Measurements from ENCODE around the gene TGM2. TPM values are rescaled to one million over a fixed set of nuclear protein-coding genes. Genes with fewer than 3 reads are reported as not detected.

The TGM2 gene
- total RNA-seq, 3 donors from 2014 or later: 14.9 to 62.2 (median 33.3) TPM

DNA sequence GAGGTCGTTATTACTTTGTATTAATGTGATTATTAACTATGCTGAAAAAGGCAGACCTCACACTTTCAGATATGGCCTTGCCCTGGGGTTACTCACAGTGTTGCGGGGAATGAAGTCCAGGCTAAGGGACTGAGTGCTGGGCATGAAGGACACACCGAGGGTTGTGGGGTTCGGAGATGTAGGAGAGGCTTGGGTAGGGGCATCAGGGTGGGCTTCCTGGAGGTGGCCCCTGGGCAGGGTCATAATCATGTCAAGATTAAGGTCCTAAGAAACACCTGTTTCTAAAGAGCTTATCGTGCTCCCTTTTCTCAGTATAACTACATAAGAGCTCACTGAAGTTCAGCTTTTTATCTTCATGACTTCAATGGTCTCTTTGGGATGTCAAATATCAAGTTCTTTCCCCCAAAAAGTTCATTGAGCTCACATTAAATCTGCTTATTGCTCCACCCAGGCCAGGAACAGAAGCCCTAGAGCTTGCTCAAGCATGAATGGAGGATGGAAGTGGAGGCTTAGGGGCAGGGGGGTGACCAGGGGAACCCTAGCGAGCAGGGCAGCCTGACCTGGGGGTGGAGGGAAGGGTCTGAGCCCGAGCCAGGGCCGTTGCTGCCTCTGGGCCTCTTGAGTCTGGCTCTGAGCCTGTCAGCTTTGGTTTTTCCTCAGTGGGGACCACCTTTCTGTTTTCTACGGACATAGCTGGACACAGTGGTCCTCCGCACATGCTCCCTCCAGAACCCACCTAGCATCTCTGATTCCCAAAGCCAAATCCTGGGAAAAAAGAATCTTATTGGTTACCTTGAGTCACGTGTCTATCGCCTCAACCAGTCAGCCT is 37.3 kb upstream of the TGM2 start:
- Histone ChIP-seq H3K4me3 (no peak overlapping the region), H3K9me3 (no peaks in the 10 kb centered on the region), H3K4me1 (ENCODE audit: low read depth) (no peaks in the 10 kb centered on the region), H3K36me3 (ENCODE audit: low read depth) (no peaks in the 10 kb centered on the region)
- intact Hi-C loops (cut with DNase I, micrococcal nuclease): no loop called here
- ATAC-seq (no peak), DNase-seq (no peak)
- TF ChIP-seq, protein P1, sequence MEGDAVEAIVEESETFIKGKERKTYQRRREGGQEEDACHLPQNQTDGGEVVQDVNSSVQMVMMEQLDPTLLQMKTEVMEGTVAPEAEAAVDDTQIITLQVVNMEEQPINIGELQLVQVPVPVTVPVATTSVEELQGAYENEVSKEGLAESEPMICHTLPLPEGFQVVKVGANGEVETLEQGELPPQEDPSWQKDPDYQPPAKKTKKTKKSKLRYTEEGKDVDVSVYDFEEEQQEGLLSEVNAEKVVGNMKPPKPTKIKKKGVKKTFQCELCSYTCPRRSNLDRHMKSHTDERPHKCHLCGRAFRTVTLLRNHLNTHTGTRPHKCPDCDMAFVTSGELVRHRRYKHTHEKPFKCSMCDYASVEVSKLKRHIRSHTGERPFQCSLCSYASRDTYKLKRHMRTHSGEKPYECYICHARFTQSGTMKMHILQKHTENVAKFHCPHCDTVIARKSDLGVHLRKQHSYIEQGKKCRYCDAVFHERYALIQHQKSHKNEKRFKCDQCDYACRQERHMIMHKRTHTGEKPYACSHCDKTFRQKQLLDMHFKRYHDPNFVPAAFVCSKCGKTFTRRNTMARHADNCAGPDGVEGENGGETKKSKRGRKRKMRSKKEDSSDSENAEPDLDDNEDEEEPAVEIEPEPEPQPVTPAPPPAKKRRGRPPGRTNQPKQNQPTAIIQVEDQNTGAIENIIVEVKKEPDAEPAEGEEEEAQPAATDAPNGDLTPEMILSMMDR (IDR thresholded peaks at IDR 0.05): no peak

DNA sequence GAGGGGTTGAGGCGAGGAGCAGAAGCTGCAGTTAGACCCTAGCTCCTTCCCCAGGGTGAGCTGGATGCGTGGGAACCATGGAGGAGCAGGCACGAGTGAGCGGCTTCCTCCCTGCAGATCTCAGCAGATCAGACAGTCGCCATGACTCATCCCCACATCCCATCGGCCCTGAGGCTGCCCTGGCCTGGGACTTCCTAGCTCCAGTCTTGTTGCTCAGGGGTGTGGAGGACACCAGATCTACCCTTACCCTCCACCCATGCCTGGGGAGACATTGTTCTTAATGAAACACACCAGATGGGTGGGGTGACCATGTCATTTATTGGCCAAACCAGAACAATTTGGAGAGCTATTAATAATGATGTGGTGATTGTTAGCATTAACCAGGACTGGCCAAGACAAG is 36.3 kb upstream of the TGM2 start:
- TF ChIP-seq, protein P1 (IDR thresholded peaks at IDR 0.05): no peak
- no peak overlapping the region for H3K4me3 ChIP-seq
- intact Hi-C loops (cut with DNase I, micrococcal nuclease): no loop called here
- no peaks in the 10 kb centered on the region for H3K4me1 ChIP-seq (ENCODE audit: low read depth)
- H3K9me3 ChIP-seq: no peaks in the 10 kb centered on the region
- ATAC-seq (peak; percentile 31), DNase-seq (peak in 1 of 3 donors; percentile 63)
- no peaks in the 10 kb centered on the region for H3K36me3 ChIP-seq (ENCODE audit: low read depth)

DNA sequence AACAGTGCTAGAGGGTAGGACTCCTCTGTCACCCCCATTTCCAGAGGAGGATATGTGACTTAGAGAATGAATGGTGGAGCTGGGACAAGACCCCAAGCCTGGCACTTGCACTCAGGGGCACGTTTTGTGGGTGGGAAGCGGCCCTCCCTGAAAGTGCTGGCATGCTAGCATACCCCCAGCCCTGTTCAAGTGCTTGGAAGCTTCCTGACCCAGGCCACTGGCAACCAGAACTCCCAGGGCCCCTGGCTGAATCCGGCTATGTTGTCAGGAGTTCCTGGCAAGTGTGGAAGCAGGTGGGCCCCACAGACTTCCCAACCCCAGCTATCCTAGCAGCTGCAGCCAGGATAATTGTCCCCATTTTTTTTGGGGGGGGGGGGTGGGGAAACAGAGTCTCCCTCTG is 35.6 kb upstream of the TGM2 start:
- no peak for DNase-seq

DNA sequence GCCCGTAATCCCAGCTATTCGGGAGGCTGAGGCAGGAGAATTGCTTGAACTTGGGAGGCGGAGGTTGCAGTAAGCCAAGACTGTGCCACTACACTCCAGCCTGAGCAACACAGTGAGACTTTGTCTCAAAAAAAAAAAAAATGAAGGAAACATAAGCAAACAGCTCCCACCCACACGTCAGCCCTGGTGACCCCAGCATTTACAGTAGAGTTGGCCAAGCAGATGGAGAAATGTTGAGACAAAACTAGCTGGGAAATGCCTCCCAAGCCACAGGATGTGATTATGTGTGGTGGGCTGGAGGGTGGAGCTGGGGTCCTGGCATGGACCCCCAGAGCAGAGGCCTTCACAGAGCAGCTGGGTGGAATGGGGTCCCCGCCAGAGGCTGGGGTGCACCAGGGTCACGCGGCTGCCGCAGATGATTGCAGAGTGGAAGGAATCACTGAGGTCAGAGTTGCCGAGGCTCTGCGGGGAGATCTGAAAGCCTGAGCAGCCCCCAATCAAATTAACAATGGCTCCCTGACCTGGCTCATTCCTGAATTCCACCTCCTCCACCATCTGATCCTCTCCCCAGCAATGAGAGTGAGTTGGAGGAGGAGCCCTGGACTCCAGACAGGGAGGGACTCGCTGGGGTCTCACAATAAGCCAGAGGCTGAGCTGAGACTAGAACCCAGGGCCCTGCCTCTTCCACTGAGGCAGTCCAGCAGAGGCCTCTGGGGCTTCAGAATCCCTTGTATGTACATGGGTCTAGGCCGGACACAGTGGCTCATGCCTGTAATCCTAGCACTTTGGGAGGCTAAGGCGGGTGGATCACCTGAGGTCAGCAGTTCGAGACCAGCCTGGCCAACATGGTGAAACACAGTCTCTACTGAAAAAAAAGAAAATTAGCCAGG is 34.7 kb upstream of the TGM2 start:
- DNase-seq (no peak), ATAC-seq (no peak)
- TF ChIP-seq, protein P1 (IDR thresholded peaks at IDR 0.05): no peak
- intact Hi-C loops (cut with DNase I, micrococcal nuclease): no loop called here
- Histone ChIP-seq H3K4me1 (ENCODE audit: low read depth) (no peaks in the 10 kb centered on the region), H3K36me3 (ENCODE audit: low read depth) (no peaks in the 10 kb centered on the region), H3K4me3 (no peak overlapping the region), H3K9me3 (no peaks in the 10 kb centered on the region)

More for the DNA sequence above, 35.6 kb upstream of the TGM2 start:
- no peaks in the 10 kb centered on the region for H3K9me3 ChIP-seq
- TF ChIP-seq, protein P1 (IDR thresholded peaks at IDR 0.05): no peak
- no peaks in the 10 kb centered on the region for H3K4me1 ChIP-seq (ENCODE audit: low read depth)
- no peak for ATAC-seq
- no peak overlapping the region for H3K4me3 ChIP-seq
- no peaks in the 10 kb centered on the region for H3K36me3 ChIP-seq (ENCODE audit: low read depth)
- intact Hi-C loops (cut with DNase I, micrococcal nuclease): no loop called here

DNA sequence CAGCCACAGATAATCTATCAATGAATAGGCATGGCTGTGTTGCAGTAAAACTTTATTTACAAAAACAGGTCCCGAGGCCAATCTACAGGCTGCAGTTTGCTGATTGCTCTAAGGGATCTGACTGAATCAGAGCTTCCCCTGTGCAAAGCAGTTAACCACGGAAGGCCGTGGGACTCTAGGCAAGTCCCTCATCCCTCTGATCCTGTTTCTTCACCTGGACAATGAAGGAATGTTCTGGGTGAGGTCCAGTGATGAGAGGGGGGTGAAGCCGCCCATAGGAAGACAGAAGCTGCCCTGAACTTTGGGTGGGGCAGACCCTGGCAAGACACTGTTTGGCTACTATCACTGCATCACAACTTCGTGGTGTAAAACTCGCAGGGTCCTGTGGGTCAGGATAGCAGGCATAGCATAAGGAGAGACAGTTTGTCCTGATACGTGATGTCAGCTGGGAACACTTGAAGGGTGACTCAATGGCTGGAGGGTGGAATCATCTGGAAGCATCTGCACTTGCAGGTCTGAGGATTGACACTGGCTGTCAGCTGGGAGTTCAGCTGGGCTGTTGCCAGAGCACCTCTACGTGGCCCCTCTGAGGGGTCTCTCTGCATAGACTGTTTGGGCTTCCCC is 33.3 kb upstream of the TGM2 start:
- Histone ChIP-seq H3K4me3 (no peak overlapping the region), H3K4me1 (ENCODE audit: low read depth) (no peaks in the 10 kb centered on the region), H3K36me3 (ENCODE audit: low read depth) (no peaks in the 10 kb centered on the region), H3K9me3 (no peaks in the 10 kb centered on the region)
- TF ChIP-seq, protein P1 (IDR thresholded peaks at IDR 0.05): no peak
- ATAC-seq (no peak), DNase-seq (no peak)
- intact Hi-C loops (cut with DNase I, micrococcal nuclease): no loop called here
